GM23338 (cell line): ENCODE results near the gene MTFR1L. TPM values are rescaled to one million over a fixed set of nuclear protein-coding genes. Genes with fewer than 3 reads are reported as not detected.

Experiments
- ATAC-seq: fragments of 200-7000 bp; cut with Tn5 transposase; 3 replicates; pipeline ENCODE4 v1.9.1; 2020
- DNase-seq: peaks from one replicate; pipeline ENCODE4 v3.0.0-alpha.2; 2015; ENCODE audit warnings: low spot score
- H2AFZ ChIP-seq: fragments of 200-600 bp; sonication (generic); 2 replicates; pipeline ENCODE4 v1.8.0; 2016; ENCODE audit warnings: antibody characterized with exemption, mild to moderate bottlenecking, moderate library complexity
- H3F3A ChIP-seq: fragments of 200-600 bp; sonication (generic); replicated peaks from 2 replicates; pipeline ENCODE4 v1.8.0; 2017; ENCODE audit warnings: antibody characterized with exemption, mixed run types, low read depth
- H3K27ac ChIP-seq: fragments of 200-600 bp; sonication (generic); 2 replicates; pipeline ENCODE4 v1.6.1; 2016; ENCODE audit warnings: low read depth
- H3K27me3 ChIP-seq: fragments of 200-600 bp; sonication (generic); 2 replicates; pipeline ENCODE4 v1.8.0; 2016; ENCODE audit warnings: mild to moderate bottlenecking, mixed run types, moderate library complexity; ENCODE audit not compliant: insufficient read depth
- H3K36me3 ChIP-seq: fragments of 200-600 bp; sonication (generic); 2 replicates; pipeline ENCODE4 v1.8.0; 2016; ENCODE audit warnings: mild to moderate bottlenecking; ENCODE audit not compliant: insufficient read depth
- H3K4me1 ChIP-seq: fragments of 200-600 bp; sonication (generic); 2 replicates; pipeline ENCODE4 v1.8.0; 2016; ENCODE audit warnings: mild to moderate bottlenecking, moderate library complexity; ENCODE audit not compliant: insufficient read depth
- H3K4me2 ChIP-seq: fragments of 200-600 bp; sonication (generic); 2 replicates; pipeline ENCODE4 v1.7.1; 2017; ENCODE audit warnings: mixed run types
- H3K4me3 ChIP-seq: fragments of 200-600 bp; sonication (generic); 2 replicates; pipeline ENCODE4 v1.6.1; 2016; ENCODE audit warnings: mixed run types
- H3K79me2 ChIP-seq: fragments of 200-600 bp; sonication (generic); replicated peaks from 2 replicates; pipeline ENCODE4 v1.8.0; 2017; ENCODE audit warnings: mild to moderate bottlenecking; ENCODE audit not compliant: insufficient read depth
- H3K9me2 ChIP-seq: fragments of 200-600 bp; sonication (generic); 2 replicates; pipeline ENCODE4 v1.8.0; 2017; ENCODE audit not compliant: insufficient read depth
- H4K20me1 ChIP-seq: fragments of 200-600 bp; sonication (generic); replicated peaks from 2 replicates; pipeline ENCODE4 v1.8.0; 2017; ENCODE audit warnings: mild to moderate bottlenecking; ENCODE audit not compliant: insufficient read depth
- H3K27ac Mint-ChIP-seq: 2 replicates; pipeline ENCODE4 v1.8.0; 2020; ENCODE audit warnings: inconsistent platforms, mild to moderate bottlenecking, moderate library complexity, mixed read lengths
- H3K27me3 Mint-ChIP-seq: 3 replicates; pipeline ENCODE4 v1.8.0; 2022; ENCODE audit warnings: low read depth, mild to moderate bottlenecking, moderate library complexity, mixed read lengths, inconsistent platforms; ENCODE audit not compliant: insufficient read depth, poor library complexity
- H3K36me3 Mint-ChIP-seq: 3 replicates; pipeline ENCODE4 v1.8.0; 2021; ENCODE audit warnings: low read depth, mild to moderate bottlenecking, inconsistent platforms, moderate library complexity, mixed read lengths
- H3K4me1 Mint-ChIP-seq: 3 replicates; pipeline ENCODE4 v1.8.0; 2020; ENCODE audit warnings: mild to moderate bottlenecking, inconsistent platforms, mixed read lengths
- H3K4me3 Mint-ChIP-seq: 3 replicates; pipeline ENCODE4 v1.8.0; 2021; ENCODE audit warnings: moderate library complexity, mild to moderate bottlenecking, inconsistent platforms, mixed read lengths
- H3K9me3 Mint-ChIP-seq: 3 replicates; pipeline ENCODE4 v1.8.0; 2020; ENCODE audit warnings: moderate library complexity, mild to moderate bottlenecking, inconsistent platforms, mixed read lengths
- CREB1 ChIP-seq: fragments of 250-450 bp; sonication (Bioruptor Pico); IDR thresholded peaks from 2 replicates; pipeline ENCODE4 v1.5.0; 2020; ENCODE audit warnings: low read depth, mild to moderate bottlenecking, moderate library complexity
- CTCF ChIP-seq, 2 experiments: fragments of 200-600 bp in 1 of 2; sonication (generic) in 1 of 2; conservative IDR thresholded peaks; 2 replicates each; pipeline versions ENCODE4 v1.5.1 to v1.6.1; 2016 to 2017; ENCODE audit warnings: antibody characterized with exemption in 2 of 2, low read depth in 2 of 2, mild to moderate bottlenecking in 2 of 2, moderate library complexity in 1 of 2
- EZH2phosphoT487 ChIP-seq: fragments of 200-600 bp; sonication (generic); IDR thresholded peaks from one replicate; pipeline ENCODE4 v1.8.1; 2018; ENCODE audit warnings: antibody characterized with exemption; ENCODE audit not compliant: unreplicated experiment
- POLR2AphosphoS5 ChIP-seq: IDR thresholded peaks from 2 replicates; pipeline ENCODE4 v1.6.1; 2016; ENCODE audit warnings: antibody characterized with exemption, low read depth
- REST ChIP-seq: IDR thresholded peaks from one replicate; pipeline ENCODE4 v1.6.1; 2018; ENCODE audit warnings: antibody characterized with exemption; ENCODE audit not compliant: unreplicated experiment
- ZNF114 ChIP-seq: fragments of 250-450 bp; sonication (Bioruptor Pico); IDR thresholded peaks from 2 replicates; pipeline ENCODE4 v1.5.0; 2020; ENCODE audit warnings: mild to moderate bottlenecking, moderate library complexity
- ZNF331 ChIP-seq: fragments of 250-450 bp; sonication (Bioruptor Pico); IDR thresholded peaks from 2 replicates; pipeline ENCODE4 v1.5.0; 2020; ENCODE audit warnings: low read depth, mild to moderate bottlenecking, moderate library complexity
- polyA plus RNA-seq: library from polyadenylated mRNA; unstranded; fragments of >200 nt; fragmentation: Nextera tagmentation; extraction: Ambion mirVana; gene quantifications from 2 replicates; pipeline ENCODE4 v1.2.1, GENCODE V29; 2016
- total RNA-seq: library from RNA; depleted of rRNA; stranded (reverse); fragments of >200 nt; shearing (Covaris generic); gene quantifications from 2 replicates; pipeline ENCODE4 v1.2.3, GENCODE V29; 2014

Gene MTFR1L
- total and polyA plus RNA-seq, 2 experiments from 2014 or later = 14.8 to 22.7 TPM

GRCh38 chr1:25817840-25818501 is 1.8 kb upstream of the MTFR1L start:
- Histone ChIP-seq H3K27ac (no peak overlapping the region), H3K4me1 (peaks cover 24% of the 10 kb centered on the region), H3K4me3 (peak overlapping the region; percentile 94; the same call in 1 of the 2 replicates), H2AFZ (no peak overlapping the region), H3K36me3 (no peaks in the 10 kb centered on the region), H4K20me1 (0 out of 2 replicates have a peak, but pooled peaks cover 6% of the 10 kb centered on the region), H3K4me2 (no peak overlapping the region), H3K27me3 (peaks cover 13% of the 10 kb centered on the region), H3F3A (peaks cover 18% of the 10 kb centered on the region), H3K79me2 (0 out of 2 replicates have a peak, but pooled peaks cover 2% of the 10 kb centered on the region), H3K9me2 (no peaks in the 10 kb centered on the region)
- DNase-seq = peak; percentile 69
- Mint-ChIP-seq H3K4me1 (peaks cover 30% of the 10 kb centered on the region), H3K27me3 (peaks cover 19% of the 10 kb centered on the region), H3K9me3 (no peaks in the 10 kb centered on the region), H3K4me3 (peak overlapping the region; percentile 100), H3K36me3 (peaks cover 11% of the 10 kb centered on the region; the same call in 2 of the 3 replicates), H3K27ac (peak overlapping the region; percentile 22; the same call in 1 of the 2 replicates)
- peak; percentile 11 for ATAC-seq
- TF ChIP-seq CTCF (conservative IDR thresholded peaks at IDR 0.05; ENCODE audit: low read depth in 2 of 2) = peak; percentile 55 to 67
- TF ChIP-seq CREB1 = no peak

- H3K36me3 Mint-ChIP-seq = peaks cover 11% of the 10 kb centered on the region; the same call in 1 of the 3 replicates
- no peaks in the 10 kb centered on the region for H3K9me3 Mint-ChIP-seq
- peak overlapping the region; percentile 22 for H3K27ac Mint-ChIP-seq
- DNase-seq = no peak
- peaks cover 30% of the 10 kb centered on the region for H3K4me1 Mint-ChIP-seq
- H2AFZ ChIP-seq = no peak overlapping the region
- no peak for TF ChIP-seq ZNF114 (CRISPR knock-in tag)
- peaks cover 19% of the 10 kb centered on the region for H3K27me3 Mint-ChIP-seq
- H3K4me1 ChIP-seq = peaks cover 24% of the 10 kb centered on the region
- H3K4me3 ChIP-seq = peak overlapping the region; percentile 94
- no peaks in the 10 kb centered on the region for H3K36me3 ChIP-seq
- H3K9me2 ChIP-seq = no peaks in the 10 kb centered on the region
- peak overlapping the region; percentile 100 for H3K4me3 Mint-ChIP-seq
- H3K27me3 ChIP-seq = peaks cover 13% of the 10 kb centered on the region
- 0 out of 2 replicates have a peak, but pooled peaks cover 6% of the 10 kb centered on the region for H4K20me1 ChIP-seq
- peak overlapping the region; percentile 80; the same call in 1 of the 2 replicates for H3K27ac ChIP-seq
- no peak for ATAC-seq
- H3K4me2 ChIP-seq = peak overlapping the region; percentile 99
- H3F3A ChIP-seq = peaks cover 18% of the 10 kb centered on the region
- 0 out of 2 replicates have a peak, but pooled peaks cover 2% of the 10 kb centered on the region for H3K79me2 ChIP-seq
These were observed 1.2 kb upstream of the MTFR1L start for GRCh38 chr1:25818569-25818968.

- H3K4me1 Mint-ChIP-seq = peaks cover 30% of the 10 kb centered on the region
- H3K9me2 ChIP-seq = no peaks in the 10 kb centered on the region
- 0 out of 2 replicates have a peak, but pooled peaks cover 2% of the 10 kb centered on the region for H3K79me2 ChIP-seq
- no peaks in the 10 kb centered on the region for H3K9me3 Mint-ChIP-seq
- H3K27ac Mint-ChIP-seq = 0 out of 2 replicates have a peak overlapping the region, but pooled peaks have one; percentile 35
- H4K20me1 ChIP-seq = 0 out of 2 replicates have a peak, but pooled peaks cover 6% of the 10 kb centered on the region
- H3K27me3 Mint-ChIP-seq = peaks cover 18% of the 10 kb centered on the region
- peaks cover 24% of the 10 kb centered on the region for H3K4me1 ChIP-seq
- ATAC-seq = peak; percentile 57
- peaks cover 13% of the 10 kb centered on the region for H3K27me3 ChIP-seq
- peak overlapping the region; percentile 100 for H3K4me3 Mint-ChIP-seq
- H2AFZ ChIP-seq = peak overlapping the region; percentile 97
- peaks cover 18% of the 10 kb centered on the region for H3F3A ChIP-seq
- peak overlapping the region; percentile 80 for H3K27ac ChIP-seq
- peak; percentile 80 for DNase-seq
- H3K4me3 ChIP-seq = peak overlapping the region; percentile 94
- H3K36me3 ChIP-seq = no peaks in the 10 kb centered on the region
- peak overlapping the region; percentile 99 for H3K4me2 ChIP-seq
- 0 out of 3 replicates have a peak, but pooled peaks cover 3% of the 10 kb centered on the region for H3K36me3 Mint-ChIP-seq
- TF ChIP-seq REST = no peak
- no peak for TF ChIP-seq EZH2phosphoT487
- no peak for TF ChIP-seq CTCF (conservative IDR thresholded peaks at IDR 0.05; ENCODE audit: low read depth in 2 of 2)
- TF ChIP-seq POLR2AphosphoS5 = no peak; the same call in 1 of the 2 replicates
- no peak for TF ChIP-seq CREB1
- TF ChIP-seq ZNF331 = no peak
- no peak for TF ChIP-seq ZNF114 (CRISPR knock-in tag)
These were observed 725 bp downstream of the MTFR1L start for GRCh38 chr1:25820247-25821111.
